ENCODE data around the gene HOXD10.

HOXD10 gene

DNA sequence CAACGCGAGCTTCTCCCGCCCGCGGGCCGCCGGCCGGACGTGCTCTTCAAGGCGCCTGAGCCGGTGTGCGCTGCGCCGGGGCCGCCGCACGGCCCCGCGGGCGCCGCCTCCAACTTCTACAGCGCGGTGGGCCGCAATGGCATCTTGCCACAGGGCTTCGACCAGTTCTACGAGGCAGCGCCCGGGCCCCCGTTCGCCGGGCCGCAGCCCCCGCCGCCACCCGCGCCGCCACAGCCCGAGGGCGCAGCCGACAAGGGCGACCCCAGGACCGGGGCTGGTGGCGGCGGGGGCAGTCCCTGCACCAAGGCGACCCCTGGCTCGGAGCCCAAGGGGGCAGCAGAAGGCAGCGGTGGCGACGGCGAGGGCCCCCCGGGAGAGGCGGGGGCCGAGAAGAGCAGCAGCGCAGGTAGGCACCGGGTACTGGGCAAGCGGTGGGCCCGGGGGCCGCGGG is 8.8 kb upstream of the HOXD10 start:
- no peak for DNase-seq

DNA sequence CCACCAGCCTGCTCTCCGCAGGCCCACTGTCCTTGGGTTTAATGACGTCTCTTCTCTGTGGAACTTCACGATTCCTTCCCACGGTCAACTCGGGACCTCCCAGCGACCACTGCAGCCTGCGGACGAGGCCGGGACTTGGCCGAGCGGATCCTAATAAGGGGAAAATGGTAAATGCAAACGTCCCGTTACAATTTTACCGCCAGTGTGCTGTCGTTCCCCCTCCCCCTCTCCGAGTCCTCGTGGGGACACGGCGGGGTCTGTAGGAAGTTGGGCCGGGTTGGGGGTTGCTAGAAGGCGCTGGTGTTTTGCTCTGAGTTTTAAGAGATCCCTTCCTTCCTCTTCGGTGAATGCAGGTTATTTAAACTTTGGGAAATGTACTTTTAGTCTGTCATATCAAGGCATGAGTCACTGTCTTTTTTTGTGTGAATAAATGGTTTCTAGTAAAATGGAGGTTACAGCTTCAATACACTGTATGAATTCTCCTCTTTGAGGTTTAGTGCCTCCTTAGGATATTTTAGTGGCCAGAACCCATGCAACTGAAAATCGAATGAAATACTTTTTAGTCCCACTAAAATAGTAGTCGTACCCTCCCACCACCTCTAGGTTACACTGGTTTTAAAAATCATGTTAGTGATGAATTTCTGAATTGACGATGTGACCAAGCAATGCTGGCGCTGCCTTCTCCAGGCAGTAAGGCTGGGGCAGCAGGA is 7.2 kb upstream of the HOXD10 start:
- no peak for DNase-seq

GRCh38 chr2:176109946-176110345 is 6.6 kb upstream of the HOXD10 start:
- DNase-seq: no peak

GRCh38 chr2:176110415-176111308 is 5.9 kb upstream of the HOXD10 start:
- DNase-seq: no peak

- no peak for DNase-seq
These were observed 5.3 kb upstream of the HOXD10 start for GRCh38 chr2:176111309-176111663.

DNA sequence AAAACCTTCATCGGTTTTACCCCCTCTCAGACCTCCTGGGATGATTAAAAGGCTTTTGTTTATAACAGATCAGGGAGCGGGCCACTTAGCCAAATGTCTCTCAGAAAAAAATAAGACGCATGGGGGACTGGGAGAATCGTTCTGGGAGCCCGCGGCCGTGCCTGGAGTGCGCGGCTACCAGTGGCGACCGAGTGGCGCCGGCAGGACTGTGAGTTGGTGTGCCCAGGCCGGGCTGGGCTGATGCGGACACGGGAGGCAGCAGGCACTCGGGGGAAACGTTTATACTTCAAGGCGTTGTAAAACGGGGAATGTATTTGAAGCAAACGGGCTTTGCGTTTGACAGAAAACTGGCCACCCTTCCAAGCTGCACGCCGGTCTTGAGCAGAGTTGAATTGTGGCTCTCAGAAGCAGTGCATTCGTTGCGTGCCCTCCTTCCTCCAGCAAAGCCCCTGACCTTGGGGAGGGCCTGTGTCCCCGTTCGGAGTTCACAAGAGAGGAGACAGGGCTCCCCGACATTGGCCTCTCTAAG is 4.7 kb upstream of the HOXD10 start:
- DNase-seq: no peak

DNA sequence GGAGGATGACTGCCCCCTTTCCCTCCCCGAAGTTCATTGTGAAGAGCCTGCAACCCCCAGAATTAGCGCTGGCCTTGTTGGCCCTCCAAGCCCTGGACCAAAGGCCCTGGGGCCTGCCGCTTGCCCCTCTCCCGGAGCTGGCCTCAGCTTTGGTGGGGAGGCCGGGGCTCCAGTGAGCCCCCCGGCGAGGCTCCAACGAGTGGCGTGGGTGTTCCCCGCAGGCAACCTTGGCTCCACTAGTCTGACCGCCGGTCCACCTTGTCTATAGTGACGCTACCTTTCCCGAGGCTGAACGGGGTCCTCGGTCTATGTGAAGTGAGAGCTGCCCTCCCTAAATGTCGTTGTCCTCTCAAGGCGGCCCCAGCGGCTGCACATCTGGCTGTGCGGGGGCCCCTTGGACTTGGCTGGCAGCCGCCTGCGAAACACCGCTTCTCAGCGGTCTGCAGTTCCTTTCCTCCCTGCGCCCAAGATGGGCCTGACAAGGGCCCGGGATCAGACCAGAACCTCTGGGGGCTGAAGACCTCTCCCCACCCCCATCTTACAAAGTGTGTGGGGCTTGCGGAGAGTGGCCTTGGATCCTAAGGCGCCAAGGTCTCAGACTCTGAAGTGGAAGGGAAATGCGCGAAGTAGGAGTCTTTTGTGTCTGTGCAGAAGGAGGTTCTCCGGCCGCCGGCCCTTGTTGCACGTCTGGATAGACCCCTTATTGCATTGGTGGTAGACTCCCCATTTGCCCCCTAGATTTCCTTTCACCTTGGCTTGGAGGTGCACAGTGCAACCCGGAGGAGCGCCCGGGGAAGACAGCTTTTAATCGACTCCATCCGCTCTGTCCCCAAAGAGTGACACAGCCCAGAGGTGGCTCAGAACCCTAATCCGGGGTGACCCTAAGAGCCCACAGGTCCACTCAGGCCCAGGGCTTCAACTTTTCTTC is 3.9 kb upstream of the HOXD10 start:
- no peak for DNase-seq

- DNase-seq: no peak
These were observed 2.3 kb upstream of the HOXD10 start for GRCh38 chr2:176114120-176114929.

DNA sequence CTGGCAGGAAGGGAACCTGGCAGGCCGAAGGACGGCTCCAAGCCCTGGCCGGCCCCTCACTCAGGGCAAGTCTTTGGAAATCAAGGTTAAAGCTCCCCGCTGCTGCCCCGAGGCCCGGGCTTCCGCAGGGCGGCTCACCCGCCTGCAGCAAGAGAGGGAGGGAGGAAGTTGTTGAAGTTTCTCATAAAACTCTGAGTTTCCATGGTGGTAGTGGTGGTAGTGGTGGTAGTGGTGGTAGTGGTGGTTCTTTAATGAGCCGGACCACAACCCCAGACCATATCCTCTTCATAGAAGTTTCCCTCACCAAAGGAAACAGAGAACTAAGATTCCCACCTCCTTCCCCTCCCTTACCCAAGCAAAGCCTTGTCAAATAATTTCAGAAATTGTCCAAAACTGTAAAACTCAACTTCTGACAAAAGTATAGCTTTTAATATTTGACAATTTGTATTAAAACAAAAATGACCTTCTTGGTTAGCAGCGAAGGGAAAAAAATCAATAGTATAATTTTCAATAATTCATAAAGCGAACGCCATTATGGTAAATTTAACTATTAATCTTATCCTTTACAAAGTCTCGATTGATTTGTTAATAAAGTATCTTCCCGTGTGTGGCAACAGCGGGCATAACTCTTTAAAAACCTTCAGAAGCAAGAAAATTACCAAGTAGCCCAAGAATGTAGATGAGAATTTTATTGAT is 1.5 kb upstream of the HOXD10 start:
- no peak for DNase-seq

GRCh38 chr2:176117162-176117822 is 714 bp downstream of the HOXD10 start:
- no peak for DNase-seq

- no peak for DNase-seq
These were observed 1.3 kb downstream of the HOXD10 start for GRCh38 chr2:176117823-176118371.

GRCh38 chr2:176118601-176119339 is 2.2 kb downstream of the HOXD10 start:
- DNase-seq: no peak

- no peak for DNase-seq
These were observed 4.0 kb downstream of the HOXD10 start for GRCh38 chr2:176120364-176121189.

GRCh38 chr2:176121190-176122051 is 4.8 kb downstream of the HOXD10 start:
- no peak for DNase-seq

GRCh38 chr2:176122052-176122682 is 5.6 kb downstream of the HOXD10 start:
- no peak for DNase-seq

DNA sequence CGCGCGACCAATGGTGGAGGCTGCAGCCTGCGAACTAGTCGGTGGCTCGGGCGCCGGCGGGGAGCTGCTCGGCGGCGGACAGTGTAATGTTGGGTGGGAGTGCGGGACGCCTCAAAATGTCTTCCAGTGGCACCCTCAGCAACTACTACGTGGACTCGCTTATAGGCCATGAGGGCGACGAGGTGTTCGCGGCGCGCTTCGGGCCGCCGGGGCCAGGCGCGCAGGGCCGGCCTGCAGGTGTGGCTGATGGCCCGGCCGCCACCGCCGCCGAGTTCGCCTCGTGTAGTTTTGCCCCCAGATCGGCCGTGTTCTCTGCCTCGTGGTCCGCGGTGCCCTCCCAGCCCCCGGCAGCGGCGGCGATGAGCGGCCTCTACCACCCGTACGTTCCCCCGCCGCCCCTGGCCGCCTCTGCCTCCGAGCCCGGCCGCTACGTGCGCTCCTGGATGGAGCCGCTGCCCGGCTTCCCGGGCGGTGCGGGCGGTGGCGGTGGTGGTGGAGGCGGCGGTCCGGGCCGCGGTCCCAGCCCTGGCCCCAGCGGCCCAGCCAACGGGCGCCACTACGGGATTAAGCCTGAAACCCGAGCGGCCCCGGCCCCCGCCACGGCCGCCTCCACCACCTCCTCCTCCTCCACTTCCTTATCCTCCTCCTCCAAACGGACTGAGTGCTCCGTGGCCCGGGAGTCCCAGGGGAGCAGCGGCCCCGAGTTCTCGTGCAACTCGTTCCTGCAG is 6.3 kb downstream of the HOXD10 start, which contains the start of gene HOXD9:
Gene HOXD9, plus strand, starts transcription at position 37 of the 728 bp plus-strand sequence. Its CDS starts 50 bp downstream, at position 87.
- no peak for DNase-seq

Measured in stimulated activated CD4-positive, alpha-beta T cell treated with anti-CD3 and anti-CD28 coated beads, Interleukin-4, amount 100 ng/mL, for 4 hours (primary cell).